ENCODE measurements around the gene S1PR1. TPM values are rescaled to one million over a fixed set of nuclear protein-coding genes. Genes with fewer than 3 reads are reported as not detected.

Gene S1PR1
- polyA plus RNA-seq, 2 donors = 2.4 to 6.0 TPM

DNA sequence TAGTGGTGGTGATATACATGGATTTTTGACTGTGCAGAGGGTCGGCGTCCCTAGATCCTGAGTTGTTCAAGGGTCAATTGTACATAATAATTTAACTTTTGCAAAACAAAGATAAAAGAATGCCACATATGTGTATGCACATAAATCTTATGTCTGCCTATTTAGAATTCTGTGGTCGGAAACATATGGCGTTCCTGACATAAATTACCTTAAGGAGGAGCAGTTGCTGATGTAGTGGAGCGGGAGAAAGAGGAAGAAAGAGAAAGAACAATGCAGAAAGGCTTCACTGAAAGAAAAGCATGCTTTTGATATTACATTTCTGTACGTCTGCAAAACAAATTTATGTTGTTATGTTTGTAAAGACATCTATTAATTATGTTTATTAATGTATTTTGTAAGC lies 40.0 kb downstream of the S1PR1 start:
- 66% methylated on average over 6 of the region's 6 CpGs for WGBS, 2 donors
- H3K27me3 ChIP-seq (ENCODE audit: control insufficient read depth in 1 of 2, insufficient read depth in 2 of 2, low read length in 2 of 2) = no peaks in the 10 kb centered on the region
- H3K27ac ChIP-seq (ENCODE audit: low read depth in 2 of 2, low read length in 1 of 2) = no peak overlapping the region
- H3K9me3 ChIP-seq (ENCODE audit: control insufficient read depth in 2 of 2, insufficient read depth in 1 of 2, low read depth in 1 of 2, low read length in 1 of 2) = no peaks in the 10 kb centered on the region
- no peaks in the 10 kb centered on the region for H3K4me1 ChIP-seq (ENCODE audit: control insufficient read depth in 2 of 2, insufficient read depth in 2 of 2, low read length in 1 of 2)
- H3K36me3 ChIP-seq (ENCODE audit: control insufficient read depth in 2 of 2, insufficient read depth in 2 of 2, low read length in 1 of 2) = no peaks in the 10 kb centered on the region
- H3K4me3 ChIP-seq (ENCODE audit: low read depth in 1 of 2, low read length in 2 of 2) = no peak overlapping the region

DNA sequence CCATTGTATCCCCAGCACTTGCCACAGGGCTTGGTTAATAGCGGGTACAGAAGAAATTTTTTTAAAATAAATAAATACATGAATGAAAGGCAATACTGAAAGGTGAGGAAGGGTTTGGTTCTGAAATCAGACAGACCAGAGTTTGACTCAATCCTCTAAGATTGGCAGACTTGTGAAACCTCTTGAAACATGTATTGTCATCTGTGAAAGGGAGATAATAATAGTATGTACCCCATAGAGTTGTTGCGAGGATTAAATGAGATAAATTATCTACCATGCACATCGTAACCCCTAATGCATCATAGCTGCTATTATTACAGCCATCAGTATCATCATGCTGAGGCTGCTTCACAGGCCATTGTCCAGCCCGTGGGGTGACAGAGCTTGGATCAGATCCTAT lies 41.4 kb downstream of the S1PR1 start:
- H3K36me3 ChIP-seq (ENCODE audit: control insufficient read depth in 2 of 2, insufficient read depth in 2 of 2, low read length in 1 of 2) = no peaks in the 10 kb centered on the region
- H3K27me3 ChIP-seq (ENCODE audit: control insufficient read depth in 1 of 2, insufficient read depth in 2 of 2, low read length in 2 of 2) = no peaks in the 10 kb centered on the region
- H3K9me3 ChIP-seq (ENCODE audit: control insufficient read depth in 2 of 2, insufficient read depth in 1 of 2, low read depth in 1 of 2, low read length in 1 of 2) = no peaks in the 10 kb centered on the region
- H3K4me3 ChIP-seq (ENCODE audit: low read depth in 1 of 2, low read length in 2 of 2) = no peak overlapping the region
- no peaks in the 10 kb centered on the region for H3K4me1 ChIP-seq (ENCODE audit: control insufficient read depth in 2 of 2, insufficient read depth in 2 of 2, low read length in 1 of 2)
- H3K27ac ChIP-seq (ENCODE audit: low read depth in 2 of 2, low read length in 1 of 2) = no peak overlapping the region
- WGBS, 2 donors = 83 to 87% methylated on average over 4 of the region's 4 CpGs

DNA sequence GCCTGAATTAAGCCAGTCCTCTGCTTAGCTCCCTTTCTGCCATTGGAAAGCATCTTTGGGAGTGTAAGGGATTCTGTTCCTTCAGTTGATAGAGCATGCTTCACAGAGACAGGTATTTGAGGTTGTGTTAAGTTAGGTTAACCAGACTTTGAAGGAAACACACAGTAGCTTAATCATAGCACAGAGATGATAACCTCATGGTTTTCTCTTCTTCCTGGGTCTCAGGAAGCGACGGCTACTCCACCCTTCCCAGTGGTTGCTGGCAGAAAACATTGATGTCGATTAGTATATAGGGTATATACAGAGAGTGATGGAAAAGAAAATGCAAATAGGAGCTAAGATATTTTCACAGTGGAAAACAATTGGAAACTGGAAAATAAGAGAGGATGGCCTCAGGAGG lies 42.0 kb downstream of the S1PR1 start:
- H3K4me1 ChIP-seq (ENCODE audit: control insufficient read depth in 2 of 2, insufficient read depth in 2 of 2, low read length in 1 of 2) = no peaks in the 10 kb centered on the region
- no peaks in the 10 kb centered on the region for H3K36me3 ChIP-seq (ENCODE audit: control insufficient read depth in 2 of 2, insufficient read depth in 2 of 2, low read length in 1 of 2)
- 53 to 63% methylated on average over 3 of the region's 3 CpGs for WGBS, 2 donors
- no peak overlapping the region for H3K27ac ChIP-seq (ENCODE audit: low read depth in 2 of 2, low read length in 1 of 2)
- H3K9me3 ChIP-seq (ENCODE audit: control insufficient read depth in 2 of 2, insufficient read depth in 1 of 2, low read depth in 1 of 2, low read length in 1 of 2) = no peaks in the 10 kb centered on the region
- no peaks in the 10 kb centered on the region for H3K27me3 ChIP-seq (ENCODE audit: control insufficient read depth in 1 of 2, insufficient read depth in 2 of 2, low read length in 2 of 2)
- no peak overlapping the region for H3K4me3 ChIP-seq (ENCODE audit: low read depth in 1 of 2, low read length in 2 of 2)

DNA sequence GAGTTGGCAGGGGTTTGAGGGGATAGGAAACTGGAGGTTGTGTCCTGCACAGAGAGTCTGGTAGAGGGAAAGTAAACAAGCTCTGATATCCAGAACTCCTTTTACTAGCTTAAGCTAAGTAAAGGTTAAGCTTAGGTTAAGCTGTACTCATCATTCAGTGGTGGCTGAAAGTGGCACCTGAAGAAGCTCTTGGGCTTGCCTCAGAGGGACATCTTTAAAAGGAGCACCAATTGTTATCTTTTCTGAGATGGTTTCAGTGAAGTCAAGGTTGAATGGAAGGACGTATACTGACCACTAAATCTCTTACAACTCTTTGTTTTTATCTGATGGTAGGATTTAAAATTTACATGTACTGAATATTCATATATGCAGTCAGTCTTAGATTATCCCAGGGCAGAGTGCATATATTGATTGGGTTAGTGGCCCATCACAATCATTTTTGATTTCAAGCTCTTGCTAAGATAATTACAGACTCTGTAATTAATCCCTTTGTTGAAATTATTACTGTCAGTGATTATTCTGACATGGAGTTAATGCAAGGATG lies 43.3 kb downstream of the S1PR1 start:
- Histone ChIP-seq H3K27ac (ENCODE audit: low read depth in 2 of 2, low read length in 1 of 2) (no peak overlapping the region), H3K4me3 (ENCODE audit: low read depth in 1 of 2, low read length in 2 of 2) (no peak overlapping the region), H3K27me3 (ENCODE audit: control insufficient read depth in 1 of 2, insufficient read depth in 2 of 2, low read length in 2 of 2) (no peaks in the 10 kb centered on the region), H3K36me3 (ENCODE audit: control insufficient read depth in 2 of 2, insufficient read depth in 2 of 2, low read length in 1 of 2) (no peaks in the 10 kb centered on the region), H3K4me1 (ENCODE audit: control insufficient read depth in 2 of 2, insufficient read depth in 2 of 2, low read length in 1 of 2) (no peaks in the 10 kb centered on the region), H3K9me3 (ENCODE audit: control insufficient read depth in 2 of 2, insufficient read depth in 1 of 2, low read depth in 1 of 2, low read length in 1 of 2) (no peaks in the 10 kb centered on the region)
- 58 to 76% methylated on average over 1 of the region's 1 CpG for WGBS, 2 donors

DNA sequence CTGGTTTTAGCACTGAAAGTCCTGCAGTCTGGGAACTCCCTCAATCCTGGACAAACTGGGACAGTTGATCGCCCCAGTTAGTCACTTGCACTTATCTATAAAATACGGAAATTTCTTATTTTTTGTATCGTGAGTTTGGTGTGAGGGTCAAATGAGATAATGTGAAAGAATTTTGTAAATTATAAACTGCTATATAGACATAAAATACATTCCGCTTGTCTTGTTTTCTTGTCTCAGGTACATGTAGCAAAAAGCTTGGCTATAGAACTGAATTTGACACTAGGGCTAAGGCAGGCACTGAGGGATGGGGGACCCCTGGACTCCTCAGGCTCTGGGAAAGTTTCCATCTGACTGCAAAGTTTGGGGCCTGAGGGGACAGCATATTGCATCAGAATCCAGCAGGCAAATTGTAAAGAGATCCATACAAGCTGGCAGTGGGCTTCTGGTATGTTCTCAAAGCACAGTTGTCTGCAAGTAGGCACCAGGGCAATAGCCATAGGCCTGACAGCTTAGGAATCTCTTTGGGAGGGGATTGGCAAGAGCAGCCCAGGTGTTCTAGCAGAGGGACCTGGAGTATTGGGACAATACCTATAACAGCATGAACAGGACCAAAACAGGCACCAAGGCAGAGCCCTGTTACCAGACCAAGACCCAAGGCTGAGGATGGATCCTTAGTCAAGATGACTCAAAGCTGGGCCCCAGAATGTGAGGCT lies 44.3 kb downstream of the S1PR1 start:
- Histone ChIP-seq H3K27ac (ENCODE audit: low read depth in 2 of 2, low read length in 1 of 2) (no peak overlapping the region), H3K27me3 (ENCODE audit: control insufficient read depth in 1 of 2, insufficient read depth in 2 of 2, low read length in 2 of 2) (no peaks in the 10 kb centered on the region), H3K4me1 (ENCODE audit: control insufficient read depth in 2 of 2, insufficient read depth in 2 of 2, low read length in 1 of 2) (no peaks in the 10 kb centered on the region), H3K36me3 (ENCODE audit: control insufficient read depth in 2 of 2, insufficient read depth in 2 of 2, low read length in 1 of 2) (no peaks in the 10 kb centered on the region), H3K9me3 (ENCODE audit: control insufficient read depth in 2 of 2, insufficient read depth in 1 of 2, low read depth in 1 of 2, low read length in 1 of 2) (no peaks in the 10 kb centered on the region), H3K4me3 (ENCODE audit: low read depth in 1 of 2, low read length in 2 of 2) (no peak overlapping the region)
- 92 to 94% methylated on average over 4 of the region's 4 CpGs for WGBS, 2 donors

DNA sequence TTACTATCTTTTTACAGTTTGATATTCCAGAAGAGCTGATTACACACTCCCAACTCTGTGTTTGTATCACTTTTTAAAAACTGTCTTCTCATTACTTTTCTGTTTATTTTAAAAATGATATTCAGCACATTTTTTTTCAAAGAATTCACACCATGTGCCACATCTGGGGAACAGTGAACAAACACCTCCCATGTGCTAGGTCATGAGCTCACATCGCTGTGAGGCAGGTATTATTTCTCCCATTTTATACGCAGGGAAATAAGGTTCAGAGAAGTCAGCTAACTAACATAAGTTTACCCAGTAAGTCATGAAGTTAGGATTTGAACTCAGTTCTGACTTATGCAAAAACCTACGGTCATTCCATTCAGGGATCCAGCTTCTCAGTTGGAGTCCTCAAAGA lies 44.9 kb downstream of the S1PR1 start:
- Histone ChIP-seq H3K36me3 (ENCODE audit: control insufficient read depth in 2 of 2, insufficient read depth in 2 of 2, low read length in 1 of 2) (no peaks in the 10 kb centered on the region), H3K4me3 (ENCODE audit: low read depth in 1 of 2, low read length in 2 of 2) (no peak overlapping the region)
- 95 to 96% methylated on average over 3 of the region's 3 CpGs for WGBS, 2 donors

DNA sequence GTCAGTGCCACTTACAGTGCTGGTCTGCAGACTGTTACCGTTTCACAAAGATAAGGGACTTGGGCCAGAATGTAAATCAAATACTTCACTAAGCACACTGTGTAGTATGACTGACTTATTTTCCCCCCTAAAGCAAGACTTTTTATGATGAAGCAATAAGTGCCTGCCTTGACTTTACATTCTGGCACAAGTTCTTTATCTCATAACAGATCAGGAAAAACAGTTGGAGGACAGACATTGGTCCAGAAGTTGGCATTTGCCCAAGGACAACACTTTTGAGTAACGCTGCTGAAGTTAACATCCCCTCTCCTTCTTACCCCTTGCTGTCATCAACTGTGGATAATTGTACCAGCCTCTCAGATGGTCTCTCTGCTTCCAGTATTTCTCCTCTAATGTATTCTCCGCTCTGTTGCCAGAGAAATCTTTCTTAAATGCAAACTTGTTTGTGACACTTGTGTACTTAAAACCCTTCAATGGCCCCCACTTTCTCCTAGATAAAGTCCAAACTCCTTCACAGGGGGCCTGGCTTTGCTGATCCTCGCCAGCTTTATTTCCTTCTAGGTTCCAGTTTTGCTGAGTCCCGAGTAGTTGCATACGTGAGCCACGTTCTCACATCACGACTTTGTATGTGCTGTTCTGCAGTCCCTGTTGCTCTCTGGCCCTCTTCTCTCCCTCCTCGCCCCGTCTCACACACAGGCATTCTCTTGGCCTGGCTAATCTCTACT lies 45.7 kb downstream of the S1PR1 start:
- 71 to 80% methylated on average over 10 of the region's 10 CpGs for WGBS, 2 donors
- no peaks in the 10 kb centered on the region for H3K27me3 ChIP-seq (ENCODE audit: control insufficient read depth in 1 of 2, insufficient read depth in 2 of 2, low read length in 2 of 2)
- no peak overlapping the region for H3K4me3 ChIP-seq (ENCODE audit: low read depth in 1 of 2, low read length in 2 of 2)
- no peaks in the 10 kb centered on the region for H3K4me1 ChIP-seq (ENCODE audit: control insufficient read depth in 2 of 2, insufficient read depth in 2 of 2, low read length in 1 of 2)
- H3K27ac ChIP-seq (ENCODE audit: low read depth in 2 of 2, low read length in 1 of 2) = no peak overlapping the region
- H3K36me3 ChIP-seq (ENCODE audit: control insufficient read depth in 2 of 2, insufficient read depth in 2 of 2, low read length in 1 of 2) = no peaks in the 10 kb centered on the region
- H3K9me3 ChIP-seq (ENCODE audit: control insufficient read depth in 2 of 2, insufficient read depth in 1 of 2, low read depth in 1 of 2, low read length in 1 of 2) = no peaks in the 10 kb centered on the region

More for the DNA sequence above, 44.9 kb downstream of the S1PR1 start:
- H3K27me3 ChIP-seq (ENCODE audit: control insufficient read depth in 1 of 2, insufficient read depth in 2 of 2, low read length in 2 of 2) = no peaks in the 10 kb centered on the region
- no peaks in the 10 kb centered on the region for H3K4me1 ChIP-seq (ENCODE audit: control insufficient read depth in 2 of 2, insufficient read depth in 2 of 2, low read length in 1 of 2)
- H3K27ac ChIP-seq (ENCODE audit: low read depth in 2 of 2, low read length in 1 of 2) = no peak overlapping the region
- no peaks in the 10 kb centered on the region for H3K9me3 ChIP-seq (ENCODE audit: control insufficient read depth in 2 of 2, insufficient read depth in 1 of 2, low read depth in 1 of 2, low read length in 1 of 2)

DNA sequence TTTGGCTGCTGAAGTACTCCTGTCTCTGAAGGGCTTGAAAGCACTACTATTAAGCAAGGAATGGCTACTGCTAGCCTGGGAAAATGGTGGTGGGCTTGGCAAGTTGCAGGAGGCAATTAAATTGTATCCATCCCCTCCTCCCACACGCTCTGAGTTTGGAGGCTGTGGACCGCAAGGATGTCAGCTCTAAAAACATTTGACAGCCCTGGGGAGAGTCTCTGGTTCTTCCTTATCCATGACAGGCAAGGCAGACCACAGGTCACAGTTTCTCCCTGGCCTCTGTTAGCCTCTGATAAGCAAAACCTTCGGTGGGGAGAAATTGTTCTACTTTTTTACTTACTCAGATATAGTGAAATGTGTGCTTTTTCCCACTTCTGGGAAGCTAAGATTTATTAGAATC lies 46.6 kb downstream of the S1PR1 start:
- 65 to 78% methylated on average over 3 of the region's 3 CpGs for WGBS, 2 donors
- Histone ChIP-seq H3K27me3 (ENCODE audit: control insufficient read depth in 1 of 2, insufficient read depth in 2 of 2, low read length in 2 of 2) (no peaks in the 10 kb centered on the region), H3K9me3 (ENCODE audit: control insufficient read depth in 2 of 2, insufficient read depth in 1 of 2, low read depth in 1 of 2, low read length in 1 of 2) (no peaks in the 10 kb centered on the region), H3K4me3 (ENCODE audit: low read depth in 1 of 2, low read length in 2 of 2) (no peak overlapping the region), H3K4me1 (ENCODE audit: control insufficient read depth in 2 of 2, insufficient read depth in 2 of 2, low read length in 1 of 2) (no peaks in the 10 kb centered on the region), H3K36me3 (ENCODE audit: control insufficient read depth in 2 of 2, insufficient read depth in 2 of 2, low read length in 1 of 2) (no peaks in the 10 kb centered on the region), H3K27ac (ENCODE audit: low read depth in 2 of 2, low read length in 1 of 2) (no peak overlapping the region)

DNA sequence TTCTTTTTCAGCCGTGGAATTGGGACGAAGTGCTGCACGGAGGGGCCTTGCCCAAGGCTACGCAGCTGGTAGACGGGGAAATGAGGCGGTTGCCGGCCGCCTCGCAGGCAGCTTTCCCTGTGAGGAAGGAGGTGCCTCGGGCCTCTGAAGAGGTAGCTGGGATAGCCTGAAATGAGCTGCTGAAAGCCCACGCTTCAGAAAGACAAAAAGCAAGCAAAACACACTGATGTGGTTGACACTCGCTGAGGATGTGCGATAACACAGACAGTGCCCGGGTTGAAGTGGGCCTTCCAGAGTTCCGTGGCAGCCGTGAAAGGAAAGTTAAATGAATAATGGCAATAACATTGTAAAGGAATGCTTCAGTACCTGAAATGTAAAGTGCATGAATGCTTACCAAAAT lies 47.2 kb downstream of the S1PR1 start:
- Histone ChIP-seq H3K4me1 (ENCODE audit: control insufficient read depth in 2 of 2, insufficient read depth in 2 of 2, low read length in 1 of 2) (no peaks in the 10 kb centered on the region), H3K27me3 (ENCODE audit: control insufficient read depth in 1 of 2, insufficient read depth in 2 of 2, low read length in 2 of 2) (no peaks in the 10 kb centered on the region), H3K36me3 (ENCODE audit: control insufficient read depth in 2 of 2, insufficient read depth in 2 of 2, low read length in 1 of 2) (no peaks in the 10 kb centered on the region), H3K27ac (ENCODE audit: low read depth in 2 of 2, low read length in 1 of 2) (no peak overlapping the region), H3K4me3 (ENCODE audit: low read depth in 1 of 2, low read length in 2 of 2) (no peak overlapping the region), H3K9me3 (ENCODE audit: control insufficient read depth in 2 of 2, insufficient read depth in 1 of 2, low read depth in 1 of 2, low read length in 1 of 2) (no peaks in the 10 kb centered on the region)
- WGBS, 2 donors = 59 to 70% methylated on average over 16 of the region's 16 CpGs
